Activated T-helper 1 cell treated with anti-CD3 and anti-CD28 coated beads, Interleukin-2, amount 50 U/mL, for 16 hours (primary cell): Measurements from ENCODE around the gene TBX4.
"Not testable (repeated sequence)": the region's sequence is repeated elsewhere in the genome, so short reads cannot be mapped to it uniquely, and the experiment has no call there.

Experiments used
- DNase-seq, 2 donors: peaks; one replicate each; pipeline ENCODE4 v3.0.0-alpha.2; 2020; ENCODE audit warnings: low read depth in 1 of 2, low spot score in 1 of 2

TBX4 gene

GRCh38 chr17:61480414-61480807 is 28.2 kb downstream of the TBX4 start:
- no peak for DNase-seq

DNA sequence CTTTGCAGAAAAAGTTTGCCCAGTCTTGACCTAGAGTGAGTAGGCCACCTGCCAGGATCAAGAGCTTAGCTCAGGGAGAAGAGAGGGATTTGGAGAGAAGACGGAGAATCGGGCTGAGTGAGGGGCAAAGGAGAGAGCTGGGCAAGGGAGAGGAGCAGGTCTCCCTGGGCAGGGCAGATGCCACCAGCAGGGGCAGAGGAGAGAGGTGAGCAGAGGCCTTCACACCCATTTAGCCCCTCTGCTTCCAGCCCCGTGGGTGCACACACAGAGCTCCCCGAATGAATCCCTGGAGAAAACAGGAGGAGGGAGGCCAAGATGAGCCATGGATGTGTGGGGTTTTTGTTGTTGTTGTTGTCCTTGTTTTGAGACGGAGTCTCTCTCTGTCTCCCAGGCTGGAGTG is 29.2 kb downstream of the TBX4 start:
- no peak for DNase-seq

- no peak for DNase-seq
Measured at GRCh38 chr17:61482467-61482866, 30.2 kb downstream of the TBX4 start.

- no peak for DNase-seq
Measured at GRCh38 chr17:61483778-61484116, 31.5 kb downstream of the TBX4 start.

GRCh38 chr17:61484174-61484573 is 32.0 kb downstream of the TBX4 start:
- DNase-seq: no peak

- no peak for DNase-seq
Measured at GRCh38 chr17:61485067-61485775, 33.0 kb downstream of the TBX4 start.

DNA sequence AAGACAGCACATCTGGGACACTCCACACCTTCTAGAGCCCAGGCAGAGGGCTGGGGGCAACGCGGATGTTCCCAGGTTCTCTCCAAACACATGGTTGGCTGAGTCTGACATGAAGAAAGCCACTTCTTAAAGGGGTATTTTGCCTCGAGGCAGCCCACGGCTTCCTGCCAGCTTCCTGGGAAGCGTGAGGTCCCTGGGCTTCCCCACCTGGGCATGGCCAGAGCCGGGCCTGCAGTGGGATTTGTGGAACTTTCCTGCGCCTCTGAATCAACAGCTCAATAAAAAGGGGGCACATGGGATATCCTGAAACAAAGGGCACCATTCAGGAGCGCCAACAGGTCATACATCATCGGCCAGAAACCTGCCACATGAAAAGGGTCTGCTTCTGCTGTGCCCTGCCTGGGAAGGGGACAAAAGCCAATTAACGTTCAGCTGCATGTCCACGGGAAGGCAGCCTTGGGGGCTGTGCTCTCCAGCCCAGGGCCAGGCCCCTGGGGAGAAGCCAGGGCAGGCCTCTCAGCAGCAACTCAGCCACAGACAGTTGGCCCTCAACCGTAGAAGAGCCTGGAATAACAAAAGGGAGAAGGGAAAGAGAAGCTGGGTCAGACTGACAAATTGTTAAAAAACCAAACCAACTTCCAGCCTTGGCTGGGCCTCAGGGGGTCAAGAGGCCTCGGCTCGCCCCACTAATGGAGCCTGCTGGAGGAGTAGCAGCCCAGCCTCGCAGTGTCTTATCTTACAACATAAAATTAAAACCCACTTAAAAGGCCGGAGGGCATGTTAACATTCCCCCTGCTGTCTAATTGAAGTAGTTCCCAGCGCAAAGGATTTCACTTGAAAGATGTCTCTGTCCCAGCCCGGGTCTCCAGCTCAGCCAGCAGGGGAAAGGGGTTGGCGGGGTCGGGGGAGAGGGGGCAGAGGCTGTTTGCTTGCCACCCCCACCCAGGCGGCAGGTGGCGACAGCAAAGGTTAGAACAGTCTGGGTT is 34.2 kb downstream of the TBX4 start:
- DNase-seq: no peak

DNA sequence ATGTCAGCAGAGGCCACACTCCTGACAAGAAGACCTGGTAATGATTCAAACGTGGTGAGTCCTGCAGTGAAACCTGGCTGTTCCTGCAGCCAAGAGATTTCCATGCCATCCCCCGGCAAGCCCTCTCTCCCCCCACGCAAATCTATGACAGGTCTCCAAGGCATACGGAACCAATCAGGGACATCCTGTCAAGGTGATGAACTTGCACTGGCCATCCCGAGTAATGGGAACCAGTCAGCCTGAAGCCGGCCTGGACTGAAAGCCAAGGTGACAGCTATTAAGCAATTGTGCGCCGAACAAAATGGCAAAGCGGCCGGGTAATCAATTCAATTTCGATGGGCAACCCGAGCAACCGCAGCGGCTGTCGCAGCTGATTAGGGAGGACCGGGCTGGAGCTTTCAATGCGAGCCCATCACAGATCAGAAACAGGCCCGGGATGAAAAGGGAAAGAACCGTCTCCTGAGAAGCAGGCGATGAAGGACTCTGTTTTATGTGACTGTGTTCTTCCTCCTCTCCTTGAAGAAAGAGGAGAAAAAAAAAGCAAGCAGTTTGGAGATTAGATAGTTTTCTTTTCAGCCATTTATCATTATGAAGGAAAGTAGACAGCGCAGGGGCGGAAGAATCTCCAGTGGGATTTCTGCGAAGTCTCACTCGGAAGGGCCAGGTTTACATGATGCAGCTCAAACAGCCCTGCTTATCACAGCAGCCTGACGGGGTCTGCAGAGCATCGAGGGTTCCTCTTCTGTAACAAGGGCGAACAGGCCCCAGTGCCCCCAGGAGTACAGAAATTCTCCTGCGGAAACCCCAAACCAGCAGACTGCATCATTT is 35.2 kb downstream of the TBX4 start:
- no peak for DNase-seq

DNA sequence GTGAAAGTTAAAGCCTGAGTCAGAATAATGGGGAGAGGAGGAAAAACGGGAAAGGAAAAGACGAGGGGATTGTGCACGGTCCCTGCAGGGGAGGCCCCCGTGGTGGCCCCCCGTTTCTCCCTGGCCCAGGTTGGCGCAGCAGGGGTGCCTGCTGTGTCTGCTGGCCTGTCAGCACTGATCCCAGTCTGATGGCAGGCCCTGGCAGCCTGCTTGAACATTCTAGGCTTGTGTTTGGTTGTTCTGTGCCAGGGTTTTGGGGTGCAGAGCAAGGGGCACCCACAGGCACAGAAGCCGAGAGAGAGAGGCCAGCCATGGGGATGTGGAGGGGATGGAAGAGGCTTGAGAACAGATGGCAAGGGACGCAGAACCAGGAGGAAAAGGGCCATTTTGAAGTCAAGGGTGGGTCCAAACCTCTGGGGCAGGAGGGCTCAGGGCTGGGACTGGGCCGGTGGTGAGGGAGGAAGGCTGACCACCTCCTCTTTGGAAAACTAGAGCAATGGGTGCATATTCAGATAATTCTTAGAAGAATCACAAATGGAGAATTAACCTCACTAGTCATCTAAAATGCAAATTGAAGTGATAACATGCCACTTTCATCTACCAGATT is 35.9 kb downstream of the TBX4 start:
- DNase-seq: no peak

- DNase-seq: no peak
Measured at GRCh38 chr17:61488878-61489718, 36.9 kb downstream of the TBX4 start.

DNA sequence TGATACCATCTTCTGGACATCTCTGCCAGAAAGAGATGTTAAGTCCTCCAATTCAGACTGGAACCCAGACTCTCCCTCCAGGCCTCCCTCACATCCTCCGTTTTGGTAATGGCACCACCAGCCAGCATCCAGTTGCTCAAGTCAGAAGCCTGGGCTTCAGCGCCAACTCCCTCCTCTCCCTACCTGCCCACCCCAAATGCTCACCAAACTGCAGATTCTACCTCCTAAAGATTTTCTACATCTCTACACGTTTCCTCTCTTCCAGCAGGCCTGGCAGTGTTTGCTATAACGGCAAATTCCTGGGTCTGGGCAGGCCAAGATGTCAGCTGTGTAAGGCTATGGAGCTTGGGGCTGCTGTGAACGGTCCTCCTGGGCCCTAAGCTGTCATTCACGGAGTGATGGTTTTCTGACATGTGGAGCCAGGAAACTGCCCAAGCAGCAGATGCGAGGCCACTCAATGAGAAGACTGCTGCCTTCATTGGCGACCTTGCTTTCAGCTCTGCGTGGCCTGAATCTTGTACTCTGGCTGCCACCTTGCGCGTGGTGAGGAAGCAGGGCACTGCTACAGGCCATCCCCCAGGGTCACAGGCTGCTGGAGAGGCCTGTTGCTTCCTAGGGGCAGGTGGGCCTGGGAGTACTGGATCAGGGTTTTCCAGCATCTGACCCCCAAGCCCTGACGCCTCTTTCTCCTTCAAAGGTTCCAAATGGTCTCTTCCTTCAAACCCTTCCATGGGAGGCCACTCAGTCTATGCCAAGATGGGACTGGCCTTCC is 37.7 kb downstream of the TBX4 start:
- no peak for DNase-seq

GRCh38 chr17:61490540-61490975 is 38.3 kb downstream of the TBX4 start:
- DNase-seq: no peak

DNA sequence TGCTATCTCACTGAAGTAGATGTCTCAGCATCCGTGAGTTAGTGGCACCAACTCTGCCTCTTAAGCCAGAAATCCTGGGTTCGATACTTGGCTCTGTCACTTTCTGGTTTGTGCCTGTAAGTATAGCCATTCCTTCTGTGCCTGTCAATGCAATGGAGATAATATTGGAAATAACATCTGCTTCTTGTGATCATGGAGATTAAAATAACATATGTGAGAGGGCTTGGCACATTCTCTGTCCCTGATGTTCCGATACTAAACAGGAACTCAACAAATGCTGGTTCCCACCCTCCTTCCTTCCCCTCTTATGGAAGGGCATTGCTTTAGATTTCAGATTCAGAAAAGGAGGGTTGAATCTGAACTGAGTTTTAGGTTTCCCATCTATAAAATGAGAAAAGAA is 39.8 kb downstream of the TBX4 start:
- no peak for DNase-seq

- DNase-seq: no peak
Measured at GRCh38 chr17:61492759-61493526, 40.7 kb downstream of the TBX4 start.

- DNase-seq: not testable (repeated sequence)
Measured at GRCh38 chr17:61493830-61494324, 41.7 kb downstream of the TBX4 start.

DNA sequence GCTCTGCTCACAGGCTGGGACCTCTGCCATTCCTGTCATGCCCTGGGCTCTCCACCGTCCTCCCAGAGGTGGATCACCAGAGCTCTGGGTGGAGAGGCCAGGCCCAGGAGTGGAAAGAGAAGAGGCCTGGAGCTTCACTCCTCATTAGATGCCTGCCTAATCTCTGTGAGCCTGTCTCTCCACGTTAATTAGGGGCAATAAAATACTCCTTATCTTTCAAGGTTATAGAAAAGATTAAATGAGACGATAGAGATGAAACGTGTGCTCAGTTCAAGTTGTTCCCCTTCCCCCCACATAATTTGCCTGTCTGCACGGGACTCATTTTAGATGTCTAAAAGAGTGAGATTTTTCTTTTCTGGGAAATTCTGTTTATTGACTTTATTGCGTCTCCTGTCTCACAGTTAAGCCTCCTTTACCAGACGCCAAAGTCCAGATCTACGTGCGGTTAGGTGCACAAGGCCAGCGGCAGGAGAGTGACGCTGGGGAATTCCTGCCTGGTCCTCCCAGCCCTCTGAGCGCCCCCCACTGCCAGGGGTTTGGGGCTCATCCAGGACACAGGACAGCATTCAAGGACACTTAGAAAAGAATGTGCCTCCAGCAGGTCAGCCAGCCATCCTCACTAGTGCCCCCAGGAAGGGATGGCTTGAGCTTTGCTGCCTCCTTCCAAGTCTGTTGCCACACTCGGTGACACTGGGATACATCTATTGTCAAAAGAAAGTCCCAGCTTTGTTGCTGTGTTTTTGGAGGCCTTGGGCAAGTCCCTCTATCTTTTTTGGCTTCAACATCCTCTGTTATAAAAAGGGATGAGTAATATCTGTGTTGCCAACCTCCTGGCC is 42.3 kb downstream of the TBX4 start:
- DNase-seq: no peak

- no peak for DNase-seq
Measured at GRCh38 chr17:61495161-61495857, 43.1 kb downstream of the TBX4 start.
